Endodermal cell (in vitro differentiated cells): ENCODE data around the gene WDR27. TPM values are rescaled to one million over a fixed set of nuclear protein-coding genes. Genes with fewer than 3 reads are reported as not detected.
A peak's percentile ranks its signal among the peaks of the same experiment; 100 is the strongest.

ENCODE experiments used
- DNase-seq: peaks from one replicate; pipeline ENCODE4 v3.0.0-alpha.2; 2017
- H3K27ac ChIP-seq: 2 replicates; pipeline ENCODE4 v1.5.1; 2013; ENCODE audit warnings: mild to moderate bottlenecking, low read depth, low read length, moderate library complexity
- H3K27me3 ChIP-seq: 2 replicates; pipeline ENCODE4 v1.6.1; 2013; ENCODE audit warnings: mild to moderate bottlenecking, low read length, moderate library complexity; ENCODE audit not compliant: insufficient read depth, control insufficient read depth, poor library complexity, severe bottlenecking
- H3K36me3 ChIP-seq: 2 replicates; pipeline ENCODE4 v1.7.0; 2013; ENCODE audit warnings: mild to moderate bottlenecking, low read length, moderate library complexity; ENCODE audit not compliant: control insufficient read depth, insufficient read depth
- H3K4me1 ChIP-seq: one replicate; pipeline ENCODE4 v1.7.0; 2013; ENCODE audit warnings: low read length; ENCODE audit not compliant: control insufficient read depth, insufficient read depth
- H3K4me3 ChIP-seq: 2 replicates; pipeline ENCODE4 v1.5.1; 2013; ENCODE audit warnings: mild to moderate bottlenecking, low read length, moderate library complexity
- H3K9ac ChIP-seq: 2 replicates; pipeline ENCODE4 v1.6.1; 2013; ENCODE audit warnings: mild to moderate bottlenecking, low read length, moderate library complexity; ENCODE audit not compliant: poor library complexity, severe bottlenecking; ENCODE audit errors: extremely low read depth
- H3K9me3 ChIP-seq: 2 replicates; pipeline ENCODE4 v1.6.1; 2013; ENCODE audit warnings: mild to moderate bottlenecking, low read length, moderate library complexity; ENCODE audit not compliant: control insufficient read depth
- H3K27ac Mint-ChIP-seq: 2 replicates; pipeline ENCODE4 v1.8.0; 2020; ENCODE audit warnings: mixed read lengths
- H3K27me3 Mint-ChIP-seq: 2 replicates; pipeline ENCODE4 v1.8.0; 2021; ENCODE audit warnings: mild to moderate bottlenecking, mixed read lengths; ENCODE audit not compliant: insufficient read depth
- H3K36me3 Mint-ChIP-seq: 2 replicates; pipeline ENCODE4 v1.8.0; 2020; ENCODE audit warnings: low read depth, mixed read lengths
- H3K4me1 Mint-ChIP-seq: 2 replicates; pipeline ENCODE4 v1.8.0; 2020; ENCODE audit warnings: mixed read lengths
- H3K4me3 Mint-ChIP-seq: 2 replicates; pipeline ENCODE4 v1.8.0; 2020; ENCODE audit warnings: mild to moderate bottlenecking, moderate library complexity, mixed read lengths
- H3K9me3 Mint-ChIP-seq: 2 replicates; pipeline ENCODE4 v1.8.0; 2020; ENCODE audit warnings: mild to moderate bottlenecking, mixed read lengths
- whole genome bisulfite sequencing, 2 experiments: methylation state at CpG; one replicate each; pipeline versions ENCODE4 v1.1.5 to v1.1.7; 2013; ENCODE audit warnings: missing lambda C conversion rate in 2 of 2, mixed read lengths in 1 of 2; ENCODE audit not compliant: insufficient coverage in 1 of 2, insufficient read length in 1 of 2; 5-methylcytosine and 5-hydroxymethylcytosine counted together
- total RNA-seq, 2 donors: library from RNA; stranded (reverse); fragmentation: NEBNext Ultra II Directional in 1 of 2; extraction: Animal tissue kit (Norgen Biotek cat#: 25700) in 1 of 2; gene quantifications; 2 replicates in 1 of 2; 3 replicates in 1 of 2; pipeline ENCODE4 v1.2.1, GENCODE V29; 2021
- TF ChIP-seq, protein P1 (sequence below): fragments of 200-600 bp; sonication (generic); conservative IDR thresholded peaks from 2 replicates; pipeline ENCODE4 v1.5.0; 2021; ENCODE audit warnings: antibody characterized with exemption, mild to moderate bottlenecking

WDR27 gene
- total RNA-seq, 2 donors from 2014 or later, result 94.4 to 110 TPM

- Mint-ChIP-seq H3K9me3 (peaks cover 29% of the 10 kb centered on the region), H3K36me3 (peaks cover 10% of the 10 kb centered on the region), H3K27ac (no peak overlapping the region), H3K27me3 (peaks cover 4% of the 10 kb centered on the region), H3K4me1 (peaks cover 1% of the 10 kb centered on the region), H3K4me3 (no peak overlapping the region)
- Histone ChIP-seq H3K27me3 (no peaks in the 10 kb centered on the region), H3K4me3 (no peak overlapping the region), H3K4me1 (no peaks in the 10 kb centered on the region), H3K9me3 (peaks cover 2% of the 10 kb centered on the region), H3K36me3 (no peaks in the 10 kb centered on the region), H3K9ac (no peak overlapping the region), H3K27ac (no peak overlapping the region)
- DNase-seq, result peak; percentile 89
- WGBS, 2 experiments, result 86 to 87% methylated on average over 10 to 15 of the region's 15 CpGs
- TF ChIP-seq, protein P1, sequence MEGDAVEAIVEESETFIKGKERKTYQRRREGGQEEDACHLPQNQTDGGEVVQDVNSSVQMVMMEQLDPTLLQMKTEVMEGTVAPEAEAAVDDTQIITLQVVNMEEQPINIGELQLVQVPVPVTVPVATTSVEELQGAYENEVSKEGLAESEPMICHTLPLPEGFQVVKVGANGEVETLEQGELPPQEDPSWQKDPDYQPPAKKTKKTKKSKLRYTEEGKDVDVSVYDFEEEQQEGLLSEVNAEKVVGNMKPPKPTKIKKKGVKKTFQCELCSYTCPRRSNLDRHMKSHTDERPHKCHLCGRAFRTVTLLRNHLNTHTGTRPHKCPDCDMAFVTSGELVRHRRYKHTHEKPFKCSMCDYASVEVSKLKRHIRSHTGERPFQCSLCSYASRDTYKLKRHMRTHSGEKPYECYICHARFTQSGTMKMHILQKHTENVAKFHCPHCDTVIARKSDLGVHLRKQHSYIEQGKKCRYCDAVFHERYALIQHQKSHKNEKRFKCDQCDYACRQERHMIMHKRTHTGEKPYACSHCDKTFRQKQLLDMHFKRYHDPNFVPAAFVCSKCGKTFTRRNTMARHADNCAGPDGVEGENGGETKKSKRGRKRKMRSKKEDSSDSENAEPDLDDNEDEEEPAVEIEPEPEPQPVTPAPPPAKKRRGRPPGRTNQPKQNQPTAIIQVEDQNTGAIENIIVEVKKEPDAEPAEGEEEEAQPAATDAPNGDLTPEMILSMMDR, result peak; percentile 80
These were observed 280.8 kb downstream of the WDR27 start for GRCh38 chr6:169420912-169421543.

DNA sequence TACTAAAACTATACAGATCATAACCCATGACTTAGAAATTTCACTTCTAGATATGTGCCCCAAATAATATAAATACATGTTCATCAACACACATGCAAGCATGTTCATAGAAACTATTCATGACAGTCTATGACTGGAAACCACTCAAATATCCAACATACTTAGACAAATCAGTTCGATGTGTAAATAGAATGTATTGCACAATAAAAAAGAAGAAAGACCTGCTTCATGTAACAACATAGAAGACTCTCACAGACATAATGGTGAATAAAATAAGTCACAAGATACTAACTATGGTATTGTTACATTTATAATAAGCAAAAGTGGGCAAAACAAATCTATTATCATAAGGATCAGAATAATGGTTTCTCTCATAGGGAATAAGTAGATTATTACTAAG is 284.7 kb downstream of the WDR27 start:
- Mint-ChIP-seq H3K4me3 (no peak overlapping the region), H3K27ac (no peak overlapping the region), H3K4me1 (peaks cover 1% of the 10 kb centered on the region), H3K27me3 (no peaks in the 10 kb centered on the region), H3K36me3 (peaks cover 3% of the 10 kb centered on the region), H3K9me3 (peaks cover 38% of the 10 kb centered on the region)
- Histone ChIP-seq H3K4me3 (no peak overlapping the region), H3K4me1 (no peaks in the 10 kb centered on the region), H3K27me3 (no peaks in the 10 kb centered on the region), H3K9me3 (peaks cover 23% of the 10 kb centered on the region), H3K36me3 (no peaks in the 10 kb centered on the region), H3K27ac (no peak overlapping the region), H3K9ac (no peak overlapping the region)
- WGBS, 2 experiments, result no CpG with 5 or more reads among the region's 1 CpG
- DNase-seq, result no peak
- TF ChIP-seq, protein P1, result no peak

DNA sequence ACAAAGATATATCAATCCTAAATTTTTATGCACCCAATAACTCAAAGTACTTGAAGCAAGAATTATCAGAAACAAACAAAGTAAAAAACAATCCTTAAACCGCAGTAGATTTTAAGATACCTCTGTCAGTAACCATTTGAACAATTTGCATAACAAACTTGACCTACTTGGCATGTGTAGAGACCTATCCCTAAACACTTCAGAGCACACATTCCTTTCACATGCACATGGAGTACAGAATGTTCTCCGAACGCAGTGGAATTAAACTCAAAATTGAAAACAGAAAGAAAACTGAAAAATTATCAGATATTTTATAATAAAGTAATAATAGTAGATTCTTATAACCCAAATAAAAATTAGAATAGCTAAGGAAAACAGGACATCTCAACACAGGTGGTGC is 285.6 kb downstream of the WDR27 start:
- Histone ChIP-seq H3K9me3 (peaks cover 23% of the 10 kb centered on the region), H3K4me3 (no peak overlapping the region), H3K27me3 (no peaks in the 10 kb centered on the region), H3K4me1 (no peaks in the 10 kb centered on the region), H3K27ac (no peak overlapping the region), H3K36me3 (no peaks in the 10 kb centered on the region), H3K9ac (no peak overlapping the region)
- H3K4me1 Mint-ChIP-seq, result peaks cover 1% of the 10 kb centered on the region
- H3K36me3 Mint-ChIP-seq, result peaks cover 3% of the 10 kb centered on the region
- TF ChIP-seq, protein P1, result no peak
- no peaks in the 10 kb centered on the region for H3K27me3 Mint-ChIP-seq
- H3K27ac Mint-ChIP-seq, result no peak overlapping the region
- H3K9me3 Mint-ChIP-seq, result peaks cover 38% of the 10 kb centered on the region
- no peak for DNase-seq
- WGBS, 2 experiments, result 79 to 100% methylated on average over 1 of the region's 3 CpGs
- no peak overlapping the region for H3K4me3 Mint-ChIP-seq
